H7 (cell line): ENCODE measurements around the gene SLC7A11. TPM values are rescaled to one million over a fixed set of nuclear protein-coding genes. Genes with fewer than 3 reads are reported as not detected.

Source experiments
- DNase-seq: peaks from one replicate; pipeline ENCODE4 v3.0.0; 2012
- H3K27me3 ChIP-seq: 2 replicates; pipeline ENCODE4 v1.6.0; 2011; ENCODE audit warnings: mild to moderate bottlenecking, low read length; ENCODE audit not compliant: control insufficient read depth, insufficient read depth
- H3K36me3 ChIP-seq: replicated peaks from 2 replicates; pipeline ENCODE4 v1.5.1; 2011; ENCODE audit warnings: low read length; ENCODE audit not compliant: control insufficient read depth, insufficient read depth
- H3K4me3 ChIP-seq: 2 replicates; pipeline ENCODE4 v1.5.1; 2011; ENCODE audit warnings: low read depth, mild to moderate bottlenecking, control low read depth, low read length, moderate library complexity; ENCODE audit not compliant: insufficient read depth
- total RNA-seq: library from RNA; depleted of rRNA; stranded (reverse); fragments of >200 nt; shearing (Covaris generic); gene quantifications from 2 replicates; pipeline ENCODE4 v1.2.3, GENCODE V29; 2014

Gene SLC7A11
- total RNA-seq, 1 experiment from 2014 or later, result 10.2 TPM

DNA sequence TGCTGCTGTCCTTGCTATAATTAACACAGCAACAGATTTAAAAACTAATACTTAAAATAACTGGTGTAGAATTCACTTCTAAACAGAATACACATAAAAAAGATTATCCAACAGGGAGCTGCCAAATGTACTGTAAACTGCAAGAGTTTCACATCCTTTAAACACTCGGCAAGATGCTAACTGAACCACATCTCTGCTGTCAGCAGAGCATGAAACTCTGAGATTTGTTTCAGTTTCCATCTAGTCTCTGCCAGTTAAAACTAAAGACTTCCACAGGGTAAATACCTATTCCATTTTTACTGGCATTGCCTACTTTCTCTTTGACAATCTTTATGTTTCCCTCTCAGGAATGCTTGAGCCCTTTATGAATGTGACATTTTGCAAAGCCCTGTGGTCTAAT is 127.7 kb downstream of the SLC7A11 start:
- DNase-seq, result no peak
- Histone ChIP-seq H3K4me3 (no peak overlapping the region), H3K27me3 (no peaks in the 10 kb centered on the region), H3K36me3 (no peaks in the 10 kb centered on the region)
